ENCODE data around the gene NOTCH2.

DNA sequence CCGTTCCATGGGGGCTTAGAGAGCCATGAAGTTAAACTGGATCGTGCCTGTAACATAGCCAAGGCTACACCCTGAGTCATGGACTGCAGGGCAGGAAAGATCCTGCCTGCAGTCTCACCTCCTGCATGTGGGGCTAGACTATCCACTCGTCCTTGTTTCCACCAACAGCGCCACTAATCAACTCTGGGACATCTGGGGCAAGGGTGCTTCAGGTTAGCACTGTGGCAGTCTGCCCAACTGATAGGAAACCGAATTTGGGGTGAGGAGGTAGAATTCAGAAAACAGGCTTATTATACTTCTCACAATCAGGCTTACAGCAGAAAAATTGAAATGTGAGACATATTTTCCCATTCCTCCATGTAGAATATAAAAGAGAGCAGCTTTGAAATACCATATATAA lies 88.0 kb downstream of the NOTCH2 start:
- no peak for TF ChIP-seq CTCF (conservative IDR thresholded peaks at IDR 0.05; ENCODE audit: low read depth, low read length)
- TF ChIP-seq EZH2 (IDR thresholded peaks at IDR 0.05; ENCODE audit: borderline replicate concordance, low read depth, low read length, poor library complexity, severe bottlenecking) = no peak
